Pons (tissue), 1 donor: ENCODE data around the gene SBK2.

Experiments used
- DNase-seq: peaks from one replicate; pipeline ENCODE4 v3.0.0-alpha.2; 2016; ENCODE audit warnings: low spot score

SBK2 gene

GRCh38 chr19:55554741-55555152 lies 17.8 kb upstream of the SBK2 start:
- no peak for DNase-seq

GRCh38 chr19:55554302-55554701 lies 17.4 kb upstream of the SBK2 start:
- no peak for DNase-seq

DNA sequence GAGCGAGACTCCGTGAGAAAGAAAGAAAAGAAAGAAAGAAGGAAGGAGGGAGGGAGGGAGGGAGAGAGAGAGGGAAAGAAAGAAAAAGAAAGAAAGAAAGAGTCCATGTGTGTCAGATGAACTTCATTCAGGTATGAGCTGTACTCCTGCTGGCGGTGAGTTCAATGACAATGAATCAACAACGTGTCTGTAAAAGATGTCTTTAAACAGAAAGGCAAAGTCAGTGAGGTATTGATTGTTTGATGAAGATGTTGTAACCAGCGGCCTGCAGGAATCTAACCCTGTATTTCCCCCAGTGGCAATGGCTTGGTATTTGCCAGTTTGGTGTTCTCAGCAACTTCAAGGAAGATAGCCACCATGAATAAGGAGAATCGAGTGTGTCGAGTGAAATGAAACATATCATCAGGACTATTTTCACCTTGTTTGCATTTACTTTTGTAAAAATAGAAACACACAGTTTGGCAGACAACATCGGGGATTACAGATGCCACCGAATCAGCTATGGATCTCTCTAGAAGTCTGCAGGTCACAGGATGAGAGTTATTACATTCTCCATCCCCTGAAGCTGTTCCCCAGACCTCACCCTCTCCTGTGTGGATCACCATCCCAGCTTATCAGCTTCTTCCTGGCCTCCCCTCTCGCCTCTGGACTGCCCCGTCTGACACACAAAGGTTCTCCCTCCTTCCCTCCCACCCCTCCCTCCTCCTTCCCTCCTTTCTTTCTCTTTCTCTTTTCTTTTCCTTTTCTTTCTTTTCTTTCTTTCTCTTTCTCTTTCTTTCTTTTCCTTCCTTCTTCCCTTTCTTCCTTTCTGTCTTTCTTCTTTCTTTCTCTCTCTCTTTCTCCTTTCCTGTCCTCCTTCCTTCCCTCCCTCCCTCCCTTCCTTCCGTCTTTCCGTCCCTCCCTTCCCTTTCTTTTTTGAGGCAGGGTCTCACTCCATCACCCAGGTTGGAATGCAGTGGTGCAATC lies 16.6 kb upstream of the SBK2 start:
- DNase-seq, result no peak

DNA sequence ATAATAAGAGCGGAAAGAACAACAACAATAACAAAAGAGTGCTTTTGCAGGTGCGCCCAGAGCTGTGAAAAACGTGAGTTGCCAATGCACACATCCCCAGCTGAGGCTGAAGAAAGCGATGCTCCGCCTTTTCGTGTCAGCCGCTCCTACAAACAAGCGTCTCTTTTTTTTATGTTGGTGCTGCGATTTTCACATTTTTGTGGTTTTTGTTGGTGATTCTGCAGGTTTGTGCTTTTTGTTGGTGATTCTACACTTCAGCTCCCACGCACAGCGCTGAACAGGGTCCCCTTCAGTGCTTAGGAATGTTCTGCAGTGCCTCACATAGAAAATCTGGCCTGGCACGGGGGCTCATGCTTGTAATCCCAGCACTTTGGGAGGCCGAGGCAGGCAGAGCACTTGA lies 15.7 kb upstream of the SBK2 start:
- no peak for DNase-seq

DNA sequence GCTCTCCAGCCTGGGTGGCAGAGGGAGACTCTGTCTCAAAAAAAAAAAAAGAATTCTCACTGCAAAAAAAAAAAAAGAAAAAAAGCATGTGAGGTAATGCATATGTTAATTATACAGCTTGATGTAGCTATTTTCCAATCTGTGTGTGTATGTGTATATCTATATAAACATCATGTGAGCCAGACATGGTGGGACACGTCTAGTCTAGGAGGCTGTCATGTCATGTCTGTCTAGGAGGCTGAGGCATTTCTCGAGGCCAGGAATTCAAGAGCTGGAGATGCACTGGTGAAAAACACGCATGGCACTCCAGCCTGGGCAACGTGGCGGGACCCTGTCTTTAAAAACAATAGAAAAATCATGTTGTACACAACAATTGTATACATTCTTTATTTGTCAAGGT lies 15.3 kb upstream of the SBK2 start:
- DNase-seq, result no peak

DNA sequence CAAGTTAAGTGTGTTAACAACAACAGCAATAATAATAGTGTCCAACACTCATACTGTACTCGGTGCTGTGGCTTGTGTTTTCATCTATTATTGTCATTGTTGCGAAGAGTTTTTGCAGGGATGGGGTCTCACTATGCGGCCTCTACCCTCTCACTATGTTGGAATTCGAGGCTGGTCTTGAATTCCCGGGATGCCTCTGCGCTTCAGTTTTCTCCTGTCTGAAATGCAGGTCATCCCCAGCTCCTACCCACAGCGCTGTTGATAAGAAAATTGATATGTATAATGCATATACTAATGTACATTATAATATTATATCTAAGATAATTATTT lies 13.4 kb upstream of the SBK2 start:
- no peak for DNase-seq

GRCh38 chr19:55549500-55550320 lies 12.8 kb upstream of the SBK2 start:
- DNase-seq, result no peak

DNA sequence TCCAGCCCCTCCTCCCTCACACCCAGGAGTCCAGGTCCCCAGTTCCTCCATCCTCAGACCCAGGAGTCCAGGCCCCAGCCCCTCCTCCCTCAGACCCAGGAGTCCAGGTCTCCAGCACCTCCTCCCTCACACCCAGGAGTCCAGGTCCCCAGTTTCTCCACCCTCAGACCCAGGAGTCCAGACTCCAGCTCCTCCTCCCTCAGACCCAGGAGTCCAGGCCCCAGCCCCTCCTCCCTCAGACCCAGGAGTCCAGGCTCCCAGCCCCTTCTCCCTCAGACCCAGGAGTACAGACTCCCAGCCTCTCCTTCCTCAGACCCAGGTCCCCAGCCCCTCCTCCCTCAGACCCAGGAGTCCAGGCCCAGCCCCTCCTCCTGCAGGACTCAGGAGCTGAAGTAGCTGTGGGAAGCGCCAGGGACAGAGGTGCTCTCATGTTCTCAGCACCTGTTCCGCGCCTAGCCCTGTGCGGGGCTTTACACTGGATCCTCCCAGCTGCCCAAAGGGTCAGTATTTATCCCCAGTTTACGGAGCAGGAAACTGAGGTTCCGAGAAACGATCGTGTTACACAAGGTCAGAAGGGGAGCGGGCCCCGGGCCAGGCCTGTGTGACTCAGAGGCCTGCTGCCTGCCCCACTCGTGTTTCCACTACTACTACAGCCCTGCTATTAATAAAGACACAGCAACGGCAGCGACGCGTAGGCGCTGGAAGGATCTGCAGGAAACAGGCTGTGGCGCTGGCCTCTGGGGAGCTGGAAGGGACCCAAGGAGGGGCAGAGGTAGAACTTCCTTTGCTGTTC lies 10.1 kb upstream of the SBK2 start:
- DNase-seq, result peak; percentile 35

- DNase-seq, result no peak
Observed at GRCh38 chr19:55546011-55546410, 9.1 kb upstream of the SBK2 start.

- no peak for DNase-seq
Observed at GRCh38 chr19:55545443-55545842, 8.5 kb upstream of the SBK2 start, which contains the start of gene SBK3. Gene SBK3, minus strand, starts transcription at chr19:55545543. Its CDS starts 0 bp downstream, at chr19:55545543.

DNA sequence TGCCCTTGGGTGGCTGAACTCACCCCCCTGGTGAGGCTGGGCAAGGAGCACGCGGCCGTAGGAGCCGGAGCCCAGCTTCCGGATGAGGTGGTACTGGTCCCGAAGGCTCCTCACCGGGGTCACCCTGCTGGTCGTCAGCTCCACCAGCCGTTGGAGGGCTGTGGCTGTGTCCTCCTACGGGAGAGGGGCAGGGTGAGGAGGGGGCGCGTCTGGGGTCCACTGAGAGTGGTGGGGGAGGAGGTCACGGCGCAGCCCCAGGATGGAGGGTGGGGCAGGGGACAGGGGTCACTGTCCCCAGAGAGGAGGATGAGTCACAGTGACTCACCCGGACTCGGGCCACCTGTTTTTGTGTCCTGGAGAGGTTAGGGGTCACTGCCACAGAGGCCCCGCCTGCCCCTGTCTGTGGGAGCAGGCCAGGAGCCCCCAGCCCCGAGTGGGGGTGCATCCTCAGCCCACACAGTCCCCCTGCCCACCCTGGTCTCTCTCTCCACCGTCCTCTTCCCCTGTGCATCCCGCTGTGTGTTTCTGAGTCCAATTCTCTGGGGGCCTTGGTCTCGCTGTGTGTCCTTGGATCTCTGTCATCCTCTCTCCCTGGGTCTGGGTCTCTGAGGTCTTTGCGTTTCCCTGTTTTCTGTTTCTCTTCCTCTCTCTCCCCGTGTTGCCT lies 8.0 kb upstream of the SBK2 start:
- no peak for DNase-seq

DNA sequence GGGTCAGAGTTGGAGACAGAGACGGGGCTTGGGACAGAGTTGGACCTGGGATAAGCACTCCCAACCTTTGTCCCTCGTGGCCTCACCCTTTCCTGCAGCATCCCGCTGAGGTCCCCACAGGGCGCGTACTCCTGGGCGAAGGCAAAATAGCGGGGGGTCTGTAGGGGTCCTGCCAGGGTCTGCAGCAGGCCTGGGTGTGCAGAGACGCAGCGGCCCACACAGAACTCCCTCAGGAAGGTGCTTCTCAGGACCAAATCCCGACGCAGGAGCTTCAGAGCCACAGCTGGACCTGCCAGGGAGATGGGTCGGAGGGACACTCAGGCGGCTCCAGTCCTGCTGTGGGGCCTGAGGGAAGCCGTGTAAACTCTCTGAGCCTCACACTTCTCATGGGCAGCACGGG lies 7.1 kb upstream of the SBK2 start:
- no peak for DNase-seq

GRCh38 chr19:55543567-55543966 lies 6.6 kb upstream of the SBK2 start:
- DNase-seq, result no peak

DNA sequence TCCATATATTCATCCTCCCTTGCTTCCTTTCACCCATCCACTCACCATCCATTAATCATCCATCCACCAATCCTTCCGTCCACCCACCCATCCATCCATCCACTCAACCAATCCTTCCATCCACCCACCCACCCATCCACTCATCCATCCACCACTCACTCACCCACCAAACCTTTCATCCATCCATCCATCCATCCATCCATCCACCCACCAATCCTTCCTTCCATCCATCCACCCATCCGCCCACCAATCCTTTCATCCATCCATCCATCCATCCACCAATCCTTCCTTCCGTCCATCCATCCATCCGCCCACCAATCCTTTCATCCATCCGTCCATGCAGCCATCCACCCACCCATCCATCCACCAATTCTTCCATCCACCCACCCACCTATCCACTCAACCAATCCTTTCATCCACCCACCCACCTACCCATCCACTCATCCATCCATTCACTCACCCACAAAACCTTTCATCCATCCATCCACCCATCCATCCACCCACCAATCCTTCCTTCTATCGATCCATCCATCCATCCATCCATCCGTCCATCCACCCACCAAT lies 5.4 kb upstream of the SBK2 start:
- DNase-seq, result no peak

- DNase-seq, result no peak
Observed at GRCh38 chr19:55541091-55541490, 4.2 kb upstream of the SBK2 start.

DNA sequence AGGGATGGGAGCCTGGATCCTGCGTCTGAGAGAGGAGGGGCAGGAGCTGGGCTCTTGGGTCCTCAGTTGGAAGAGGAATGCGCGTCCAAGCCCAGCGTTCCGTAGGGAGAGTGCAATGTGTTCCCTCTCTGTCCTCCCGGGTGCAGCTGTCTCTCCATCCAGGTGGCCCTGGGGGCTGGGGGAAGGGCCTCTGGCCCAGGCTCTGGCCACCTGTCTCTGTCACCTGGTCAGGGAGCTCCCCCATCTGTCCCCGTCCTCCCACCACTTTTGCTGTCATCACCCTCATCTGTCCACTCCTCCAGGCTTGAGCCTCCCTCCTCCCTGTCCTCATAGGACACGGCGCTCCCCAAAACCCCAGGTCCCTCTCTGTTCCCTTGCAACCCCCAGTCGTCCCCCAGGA lies 3.7 kb upstream of the SBK2 start:
- no peak for DNase-seq

GRCh38 chr19:55539090-55539984 lies 2.4 kb upstream of the SBK2 start:
- no peak for DNase-seq

GRCh38 chr19:55538132-55538531 lies 1.2 kb upstream of the SBK2 start:
- no peak for DNase-seq

- DNase-seq, result no peak
Observed at GRCh38 chr19:55537741-55538111, 793 bp upstream of the SBK2 start.

- no peak for DNase-seq
Observed at GRCh38 chr19:55536366-55536765, 567 bp downstream of the SBK2 start.
